ENCODE results near the gene UBE4B. TPM values are rescaled to one million over a fixed set of nuclear protein-coding genes. Genes with fewer than 3 reads are reported as not detected.

The UBE4B gene
- 80.1 and 95.8 TPM in 2 replicates for total RNA-seq

GRCh38 chr1:10032590-10033358, at the start of gene UBE4B:
Gene UBE4B (plus strand): TSS chr1:10032958. CDS start chr1:10033671, 713 bp downstream.

GRCh38 chr1:9996624-9997582, 35.9 kb upstream of the UBE4B start, which contains the start of gene RBP7:
Gene RBP7 (plus strand): TSS chr1:9997228. CDS start chr1:9997259, 31 bp downstream.

GRCh38 chr1:10209905-10210810, 177.4 kb downstream of the UBE4B start, which contains the start of gene KIF1B:
Gene KIF1B (plus strand): TSS chr1:10210570. CDS start chr1:10232329, 21,759 bp downstream.

Small RNA genes lying within 50 kb of the gene (small RNA-seq; reads per million reads assigned to genes)
- not detected for gene MIR1273D
- gene RNU6-828P: not detected

Other genes starting within 250 kb of the UBE4B start
- gene CLSTN1, start 209.0 kb upstream of the UBE4B start, total RNA-seq: 85.2 and 99.4 TPM in 2 replicates
- gene CTNNBIP1, start 122.7 kb upstream of the UBE4B start, total RNA-seq: 38.5 and 67.1 TPM in 2 replicates
- gene LZIC, start 89.6 kb upstream of the UBE4B start, total RNA-seq: 18.1 and 27.2 TPM in 2 replicates
- 10.4 and 11.0 TPM in 2 replicates for gene NMNAT1, start 89.5 kb upstream of the UBE4B start, total RNA-seq
- gene RBP7, start 35.7 kb upstream of the UBE4B start, total RNA-seq: 4.6 and 5.5 TPM in 2 replicates
- 31.8 and 35.5 TPM in 2 replicates for gene KIF1B, start 177.6 kb downstream of the UBE4B start, total RNA-seq